HG03045 (cell line): ENCODE measurements around the gene FAM184B.
A peak's percentile ranks its signal among the peaks of the same experiment; 100 is the strongest.

Source experiments
- ATAC-seq: cut with Tn5 transposase; IDR thresholded peaks from one replicate; pipeline ENCODE4 v1.9.1; 2021; ENCODE audit warnings: mild to moderate bottlenecking, moderate library complexity; ENCODE audit not compliant: unreplicated experiment

FAM184B gene

DNA sequence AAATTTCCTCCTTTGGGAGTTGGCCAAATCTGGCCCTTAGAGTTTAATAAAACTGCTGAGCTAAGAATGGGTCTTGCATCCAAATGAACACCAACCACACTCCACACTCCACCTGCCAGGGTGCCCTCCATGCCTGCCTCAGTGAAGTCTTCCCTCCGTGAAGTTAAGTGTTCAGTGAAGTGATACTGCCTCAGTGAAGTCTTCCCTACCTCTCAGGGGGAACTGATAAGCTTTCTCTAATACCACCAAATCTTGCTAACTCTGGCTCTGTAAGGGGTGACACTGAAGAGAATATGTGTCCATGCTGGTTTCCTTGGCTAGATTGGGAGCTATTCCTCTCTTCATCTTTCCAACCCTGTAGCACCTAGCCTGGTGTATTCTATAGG lies 139.0 kb downstream of the FAM184B start:
- ATAC-seq: no peak

DNA sequence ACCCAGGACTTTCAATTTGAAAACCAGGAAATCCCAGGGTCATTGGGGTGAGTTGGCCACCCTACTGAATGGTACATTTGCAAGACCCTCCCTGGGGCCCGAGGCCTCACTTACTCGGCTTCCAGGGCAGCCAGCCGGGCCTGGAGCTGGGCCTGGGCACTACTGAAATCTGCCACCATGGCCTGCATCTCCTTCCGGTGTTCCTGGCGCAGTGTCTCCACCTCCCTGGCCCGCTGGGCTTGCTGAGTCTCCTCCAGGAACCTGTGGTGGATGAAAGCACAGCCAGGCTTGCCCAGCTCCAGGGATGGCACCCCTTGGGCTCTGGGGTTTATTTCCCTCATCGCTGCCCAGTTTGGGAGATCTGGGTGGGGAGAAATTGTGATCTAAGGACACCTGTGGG lies 142.3 kb downstream of the FAM184B start:
- no peak for ATAC-seq

DNA sequence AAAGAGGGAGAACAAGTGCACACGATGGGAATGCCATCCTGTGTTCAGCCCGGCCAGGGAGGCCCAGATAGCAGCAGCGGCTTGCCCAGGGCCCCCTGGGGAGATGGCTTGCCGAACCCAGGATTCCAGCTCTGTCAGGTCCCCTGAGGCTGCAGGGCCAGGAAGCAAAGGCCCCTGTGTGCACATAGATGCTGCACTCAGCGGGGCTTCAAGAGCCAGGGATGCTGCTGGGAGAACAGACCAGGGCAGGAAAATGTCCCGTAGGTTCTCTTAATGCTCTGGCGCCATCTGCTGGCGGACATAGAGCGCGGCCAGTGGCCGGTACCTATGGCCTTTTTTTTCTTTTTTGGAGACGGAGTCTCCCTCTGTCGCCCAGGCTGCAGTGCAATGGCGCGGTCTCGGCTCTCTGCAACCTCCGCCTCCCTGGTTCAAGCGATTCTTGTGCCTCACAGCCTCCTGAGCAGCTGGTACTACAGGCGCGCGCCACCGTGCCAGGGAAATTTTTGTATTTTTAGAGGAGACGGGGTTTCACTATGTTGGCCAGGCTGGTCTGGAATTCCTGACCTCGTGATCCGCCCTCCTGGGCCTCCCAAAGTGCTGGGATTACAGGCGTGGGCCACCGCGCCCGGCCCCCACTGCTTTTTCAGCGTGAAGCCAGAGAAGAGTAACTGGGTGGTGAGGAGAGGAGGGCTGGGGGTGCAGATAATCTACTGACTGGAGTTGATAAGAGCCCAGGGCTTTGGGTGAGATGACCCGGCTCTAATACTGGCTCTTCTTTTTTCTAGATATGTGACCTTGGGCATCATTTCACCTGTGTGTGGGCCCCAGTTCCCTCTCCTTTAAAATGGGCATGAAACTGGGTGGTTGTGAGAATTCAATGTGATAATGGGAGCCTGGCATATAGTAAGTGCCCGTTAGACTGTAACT lies 144.5 kb downstream of the FAM184B start:
- ATAC-seq: peak; percentile 80

DNA sequence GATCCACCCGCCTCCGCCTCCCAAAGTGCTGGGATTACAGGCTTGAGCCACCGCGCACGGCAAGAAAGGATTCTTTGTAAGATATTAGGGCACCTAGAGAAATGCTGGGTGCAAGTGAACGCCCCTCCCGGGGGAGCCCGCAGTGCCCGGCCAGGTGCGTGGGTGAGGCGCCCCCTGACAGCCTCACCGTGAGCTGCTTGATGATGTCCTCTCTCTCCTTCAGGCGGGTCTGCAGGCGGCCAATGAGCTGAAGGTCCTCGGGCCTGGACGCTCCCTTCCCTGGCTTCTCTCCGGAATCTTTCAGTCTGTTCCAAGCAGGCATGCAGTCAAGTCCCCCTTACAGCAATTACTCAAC lies 145.1 kb downstream of the FAM184B start:
- ATAC-seq: peak; percentile 10

DNA sequence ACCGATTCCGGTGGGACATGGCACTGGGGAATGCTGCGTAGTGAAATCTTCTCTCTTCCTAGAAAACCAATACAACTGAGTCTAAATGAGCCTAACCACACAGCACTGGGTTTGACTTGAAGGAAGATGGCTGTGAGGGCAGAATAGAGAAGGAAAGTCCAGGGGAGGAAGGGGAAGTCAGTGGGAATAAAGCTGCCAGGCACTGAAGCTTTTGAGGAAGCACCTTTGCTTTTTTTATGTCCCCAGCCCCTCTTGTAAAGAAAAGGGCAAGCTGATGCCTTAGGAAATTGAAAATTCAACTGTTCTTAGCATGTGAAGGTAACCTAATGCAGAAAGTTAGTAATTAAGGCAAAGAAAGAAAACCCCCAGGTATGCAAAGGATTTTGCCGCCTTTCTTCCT lies 146.4 kb downstream of the FAM184B start:
- no peak for ATAC-seq

DNA sequence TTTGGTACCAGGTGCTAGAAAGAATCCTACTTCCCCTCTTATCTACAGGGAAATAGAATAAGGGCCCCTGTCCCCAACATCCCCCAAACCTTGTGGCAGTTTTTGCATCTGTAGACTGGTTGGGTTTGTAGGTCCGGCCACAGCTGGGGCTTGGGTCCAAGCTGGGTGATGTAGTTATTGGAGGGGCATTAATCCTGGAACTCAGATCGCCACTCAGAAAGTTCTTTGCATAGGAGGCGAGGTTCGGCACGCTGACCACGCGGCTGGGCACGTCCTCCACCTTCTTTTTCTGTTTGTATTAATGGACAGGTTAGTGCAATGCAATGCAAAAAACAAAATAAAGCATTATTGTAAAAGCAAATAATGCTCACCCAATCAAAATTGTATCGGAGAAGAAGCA lies 147.8 kb downstream of the FAM184B start:
- ATAC-seq: no peak

DNA sequence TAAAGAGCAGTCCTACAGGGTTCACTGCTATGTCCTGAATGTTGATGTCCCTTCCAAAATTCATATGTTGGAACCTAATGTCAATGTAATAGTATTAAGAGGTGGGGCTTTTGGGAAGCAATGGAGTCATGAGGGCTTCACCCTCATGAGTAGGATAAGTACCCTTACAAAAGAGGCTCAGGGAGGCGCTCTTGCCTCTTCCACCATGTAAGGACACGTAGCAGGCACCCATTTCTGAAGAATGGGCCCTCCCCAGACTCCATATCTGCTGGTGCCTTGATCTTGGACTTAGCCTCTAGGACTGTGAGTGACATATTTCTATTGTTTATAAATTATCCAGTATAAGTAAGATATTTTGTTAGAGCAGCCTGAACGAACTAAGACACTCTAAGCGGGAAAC lies 151.2 kb downstream of the FAM184B start:
- no peak for ATAC-seq

DNA sequence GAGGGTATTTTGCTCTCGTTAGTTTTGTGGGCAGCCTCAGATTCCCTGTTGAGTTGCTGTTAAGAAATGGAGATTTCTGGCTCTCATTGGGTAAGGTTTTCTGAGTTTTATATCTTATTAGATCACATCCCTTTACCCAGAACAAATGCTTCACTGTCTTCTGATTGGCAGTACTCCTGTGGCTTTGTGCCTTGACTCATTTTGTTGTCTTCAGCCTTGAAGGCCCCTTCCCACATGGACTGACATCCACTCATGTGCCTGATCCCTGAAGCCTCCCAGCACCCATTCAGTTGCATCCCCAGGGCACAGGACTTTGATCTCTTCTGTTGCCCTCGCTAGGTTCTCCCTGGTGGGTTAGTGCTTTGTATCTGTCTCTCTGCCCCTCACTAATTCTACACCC lies 156.6 kb downstream of the FAM184B start:
- no peak for ATAC-seq

DNA sequence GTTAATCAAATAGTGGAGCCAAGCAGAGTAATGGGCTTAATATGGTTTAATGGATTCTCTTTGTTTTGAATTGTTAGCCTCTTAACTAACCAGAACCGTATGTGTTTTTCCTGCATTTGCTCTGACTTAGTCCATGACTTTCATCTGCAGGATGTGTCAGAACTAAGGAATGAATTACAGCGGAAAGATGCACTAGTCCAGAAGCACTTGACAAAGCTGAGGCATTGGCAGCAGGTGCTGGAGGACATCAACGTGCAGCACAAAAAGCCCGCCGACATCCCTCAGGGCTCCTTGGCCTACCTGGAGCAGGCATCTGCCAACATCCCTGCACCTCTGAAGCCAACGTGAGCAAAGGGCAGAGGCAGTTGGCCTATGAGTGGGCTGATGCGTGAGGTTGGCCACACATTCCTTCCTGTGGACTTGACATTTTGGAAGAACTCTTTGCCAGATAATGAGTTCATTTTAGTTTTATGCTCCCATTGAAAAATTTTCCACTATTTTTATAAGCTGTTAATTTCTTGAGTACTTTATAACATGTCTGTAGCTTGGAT lies 157.9 kb downstream of the FAM184B start:
- ATAC-seq: no peak

DNA sequence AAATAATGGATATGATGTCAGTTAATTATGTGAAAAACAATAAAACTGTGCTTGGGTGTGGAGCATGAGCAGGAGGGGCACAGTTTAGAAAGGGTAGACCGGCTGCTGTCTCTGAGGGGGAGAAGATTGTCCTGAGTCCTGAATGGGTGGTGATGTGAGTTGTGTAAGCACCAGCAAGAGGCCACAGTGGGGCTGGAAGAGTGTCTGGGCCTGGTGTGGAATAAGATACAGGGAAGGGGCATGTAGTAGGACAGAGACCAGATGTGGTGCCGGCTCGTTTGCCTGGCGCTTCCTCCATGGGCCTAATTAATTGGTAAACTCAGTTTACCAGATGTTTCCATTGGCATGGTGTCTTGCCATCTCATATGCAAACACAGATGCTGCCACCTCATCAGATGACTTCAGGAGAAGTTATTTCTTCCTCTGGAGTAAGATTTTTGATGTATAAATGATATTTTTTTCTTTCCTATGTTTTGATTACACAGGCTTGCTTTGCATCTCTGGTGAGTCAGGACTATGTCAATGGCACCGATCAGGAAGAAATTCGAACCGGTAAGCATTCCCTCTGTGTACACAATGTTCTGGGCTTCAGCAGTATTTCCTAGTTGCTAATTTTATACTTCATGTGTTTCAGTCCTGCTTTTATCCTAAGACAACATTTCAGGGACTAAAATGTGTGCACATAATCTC lies 161.9 kb downstream of the FAM184B start:
- ATAC-seq: no peak

DNA sequence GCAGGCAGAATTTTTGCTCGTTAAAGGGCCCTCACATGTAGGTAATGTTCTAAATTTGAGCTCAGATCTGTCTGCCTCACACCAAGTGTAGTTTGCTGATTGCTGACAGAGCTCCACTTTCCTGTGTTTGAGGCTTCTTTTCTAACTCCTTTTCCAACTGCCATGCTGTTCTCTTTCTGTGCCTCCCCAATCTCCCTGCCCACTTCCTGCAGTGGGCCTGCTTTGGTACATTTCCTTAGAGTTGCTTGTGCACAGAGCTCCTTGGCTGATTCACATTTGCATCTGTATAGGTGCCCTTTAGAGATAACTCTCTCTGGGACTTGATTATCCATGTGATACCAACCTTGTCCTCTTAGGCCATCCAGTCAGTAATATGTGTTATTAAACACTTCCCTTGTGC lies 162.5 kb downstream of the FAM184B start:
- no peak for ATAC-seq

DNA sequence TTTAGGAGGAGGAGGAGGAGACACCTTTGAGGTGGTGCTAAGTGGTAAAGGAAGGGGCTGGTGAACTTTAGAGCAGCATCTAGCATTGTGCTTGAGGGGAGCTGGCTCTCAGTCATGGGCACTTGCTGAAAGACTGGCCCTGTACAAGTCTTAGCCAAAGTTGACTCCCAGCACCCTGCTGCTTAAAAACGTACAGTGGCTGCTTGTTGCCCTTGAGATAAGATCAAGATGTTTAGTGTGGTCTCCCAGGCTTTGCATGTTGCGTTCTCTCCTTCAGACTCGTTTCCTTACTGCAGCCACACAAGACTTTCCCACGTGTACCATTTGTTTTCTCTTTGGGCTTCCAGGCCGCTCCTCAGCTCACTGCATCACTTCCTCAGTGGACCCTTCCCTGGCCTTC lies 165.1 kb downstream of the FAM184B start:
- ATAC-seq: no peak

DNA sequence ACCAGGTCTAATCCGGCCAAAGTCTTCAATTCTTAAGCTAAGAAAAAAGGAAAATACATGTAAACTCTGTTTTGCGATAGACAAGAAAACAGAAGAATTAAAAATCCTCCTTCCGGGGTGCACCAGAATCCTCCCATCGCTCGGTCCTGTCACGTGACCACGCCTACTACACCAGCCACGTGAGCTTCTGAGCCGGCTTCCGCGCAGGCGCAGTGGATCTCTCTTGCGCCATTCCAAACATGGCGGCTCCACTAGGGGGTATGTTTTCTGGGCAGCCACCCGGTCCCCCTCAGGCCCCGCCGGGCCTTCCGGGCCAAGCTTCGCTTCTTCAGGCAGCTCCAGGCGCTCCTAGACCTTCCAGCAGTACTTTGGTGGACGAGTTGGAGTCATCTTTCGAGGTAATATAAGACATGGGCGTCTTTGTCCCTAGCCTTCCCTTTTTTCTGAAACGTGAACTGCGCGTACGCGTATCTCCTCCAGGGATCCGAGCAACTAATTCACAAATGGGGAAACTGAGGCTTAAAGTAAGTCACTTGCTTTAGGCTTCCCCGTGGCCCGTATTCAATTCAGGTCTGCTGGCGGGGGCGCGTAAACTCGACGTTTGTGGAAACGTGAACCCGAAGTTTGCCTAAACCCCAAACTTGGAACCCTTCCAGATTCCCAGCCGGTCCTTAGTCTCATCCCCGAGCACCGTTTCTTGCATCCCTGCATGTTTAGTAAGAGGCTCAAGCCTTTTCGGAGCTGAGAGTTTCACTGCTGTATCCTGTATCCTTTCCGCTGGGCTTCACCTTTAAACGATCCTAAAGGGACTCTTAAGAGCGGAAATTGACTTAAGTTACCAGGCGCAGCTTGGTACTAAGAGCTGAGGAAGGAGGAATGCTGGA lies 166.8 kb downstream of the FAM184B start, which contains the start of gene MED28:
TSS of gene MED28 (plus strand) at position 226 of the 884 bp plus-strand sequence. CDS start at position 240, 14 bp downstream.
- ATAC-seq: peak; percentile 95

DNA sequence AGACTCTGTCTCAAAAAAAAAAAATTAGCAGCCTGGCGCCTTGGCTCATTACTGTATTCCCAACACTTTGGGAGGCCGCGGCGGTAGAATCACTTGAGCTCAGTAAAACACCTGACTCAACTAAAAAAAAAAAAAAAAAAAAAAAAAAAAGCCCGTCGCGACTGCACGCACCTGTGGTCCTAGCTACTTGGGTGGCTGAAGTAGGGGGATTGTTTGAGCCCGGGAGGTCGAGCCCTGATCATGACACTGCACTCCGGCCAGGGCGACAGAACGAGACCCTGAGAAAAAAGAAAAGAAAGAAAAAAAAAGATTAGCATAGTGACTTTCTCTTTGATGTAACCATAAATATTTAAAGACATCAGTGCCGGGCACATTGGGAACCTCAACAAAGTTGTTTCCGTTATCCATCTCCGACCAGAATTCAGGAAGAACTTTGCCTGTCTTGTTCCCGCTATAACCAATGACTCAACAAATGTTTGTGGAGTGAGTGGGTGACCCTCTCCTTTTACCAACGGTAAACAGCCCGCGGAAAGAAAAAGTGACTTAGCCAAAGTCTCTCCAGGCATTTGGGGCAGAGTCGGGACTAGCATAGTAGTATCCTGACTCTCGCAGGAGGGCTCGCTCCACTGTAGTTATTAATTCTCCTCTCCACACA lies 167.5 kb downstream of the FAM184B start:
- peak; percentile 48 for ATAC-seq

DNA sequence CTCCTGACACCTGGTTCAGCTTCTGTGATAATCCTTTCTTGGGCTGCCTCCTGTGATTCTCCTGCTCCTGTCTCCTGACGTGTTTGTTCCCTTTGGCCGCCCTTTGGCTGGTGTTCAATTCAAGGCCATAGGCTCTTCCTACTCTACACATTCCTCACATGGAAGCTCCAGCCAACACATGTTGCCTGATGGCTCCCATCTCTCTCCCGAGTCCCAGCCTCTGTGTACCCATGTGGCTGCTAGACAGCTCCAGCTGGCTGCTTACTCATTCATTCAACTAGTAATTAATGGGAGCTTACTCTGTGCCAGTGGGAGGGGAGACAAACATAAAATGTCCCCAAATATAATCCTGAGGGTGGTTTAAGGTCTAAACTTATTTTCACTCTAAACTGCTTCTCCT lies 176.2 kb downstream of the FAM184B start:
- ATAC-seq: no peak

DNA sequence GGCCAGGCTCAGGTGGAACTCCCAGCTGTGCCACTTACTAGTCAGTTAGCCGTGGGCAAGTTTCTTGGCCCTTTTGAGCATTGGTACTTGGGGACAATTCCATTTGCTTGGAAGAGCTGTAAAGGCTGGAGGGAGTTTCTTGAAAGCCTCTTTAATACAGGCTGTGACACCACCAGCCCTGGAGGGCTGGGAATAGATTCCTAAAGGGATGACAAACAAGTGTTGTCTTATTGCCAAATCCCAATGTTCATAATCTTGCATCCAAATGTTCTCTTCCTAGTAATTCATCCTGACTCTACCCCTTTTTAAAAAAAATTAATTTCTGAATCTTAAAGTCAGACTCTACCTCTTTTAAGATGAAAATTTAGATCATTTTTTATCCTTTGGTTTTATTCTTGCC lies 181.6 kb downstream of the FAM184B start:
- ATAC-seq: no peak

DNA sequence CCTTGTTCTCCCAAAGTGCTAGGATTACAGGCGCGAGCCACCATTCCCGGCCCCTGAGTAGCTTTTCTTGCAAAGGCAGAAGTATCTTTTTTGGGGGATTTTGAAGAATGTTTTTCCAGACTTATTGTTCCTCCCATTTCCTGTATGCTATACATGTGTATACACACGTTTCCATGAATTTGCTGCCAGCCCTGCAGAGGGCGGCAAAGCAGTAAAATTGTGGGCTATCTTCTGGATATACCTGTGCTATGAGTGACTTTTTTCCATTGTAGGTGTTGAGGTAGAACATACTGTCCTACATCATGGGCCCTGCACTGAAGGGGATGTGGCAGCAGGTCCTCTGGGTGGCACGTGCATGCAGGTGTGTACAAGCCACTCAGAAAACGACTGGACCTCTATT lies 183.9 kb downstream of the FAM184B start:
- no peak for ATAC-seq

DNA sequence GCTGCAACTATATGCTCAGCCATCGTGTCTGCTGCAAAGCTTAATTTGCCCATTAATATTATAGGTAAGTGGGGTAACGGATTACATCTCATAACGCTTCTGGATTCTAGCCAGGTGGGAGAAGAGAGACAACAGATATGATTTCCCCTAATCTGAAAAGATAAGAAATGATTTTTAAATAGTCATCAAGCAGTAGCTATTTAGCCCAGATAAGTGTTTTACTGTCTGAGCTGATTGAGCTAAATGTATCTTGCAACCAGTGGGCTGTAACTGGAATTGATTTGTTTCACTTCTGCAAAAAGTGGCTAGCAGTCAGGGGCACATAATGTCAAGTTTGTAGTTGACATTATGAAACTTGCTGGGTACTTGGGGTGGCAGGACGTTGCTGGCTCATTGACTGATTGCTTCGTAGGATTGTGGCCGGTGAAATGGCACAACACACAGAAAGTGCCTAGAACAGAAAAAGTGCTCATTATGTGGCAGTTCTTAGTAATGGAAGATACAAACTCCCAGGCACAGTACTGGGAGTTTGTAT lies 185.9 kb downstream of the FAM184B start:
- peak; percentile 77 for ATAC-seq

DNA sequence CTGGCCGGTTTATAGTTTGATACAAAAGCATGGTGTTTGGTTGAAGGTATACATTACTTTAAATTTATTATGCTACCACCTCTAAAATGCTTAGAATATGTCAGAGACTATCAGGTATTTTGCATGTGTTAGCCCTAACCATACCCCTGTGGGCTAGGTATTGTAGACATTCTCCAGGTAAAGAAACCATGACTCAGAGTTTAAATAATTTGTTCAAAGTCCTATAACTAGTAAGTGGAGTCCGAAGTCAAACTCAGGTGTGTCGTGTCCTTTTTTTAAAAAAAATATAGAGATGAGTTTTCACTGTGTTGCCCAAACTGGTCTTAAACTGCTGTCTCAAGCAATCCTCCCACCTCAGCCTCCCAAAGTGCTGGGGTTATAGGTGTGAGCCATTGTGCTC lies 192.1 kb downstream of the FAM184B start:
- ATAC-seq: no peak
